K562 (cell line): ENCODE data around the gene KIAA0513. TPM values are rescaled to one million over a fixed set of nuclear protein-coding genes. Genes with fewer than 3 reads are reported as not detected.

Experiments
- ARID1B ChIP-seq: fragments of 450-650 bp; IDR thresholded peaks from 2 replicates; pipeline ENCODE4 v1.6.1; 2016; ENCODE audit warnings: antibody characterized with exemption, mild to moderate bottlenecking, inconsistent platforms
- ATF1 ChIP-seq, 2 experiments: fragments of 450-650 bp in 1 of 2; IDR thresholded peaks; 2 replicates each; pipeline ENCODE4 v1.6.1; 2016; ENCODE audit warnings: missing compliant biosample characterization in 1 of 2, missing genetic modification characterization in 1 of 2
- DNMT1 ChIP-seq: fragments of 450-650 bp; IDR thresholded peaks from 2 replicates; pipeline ENCODE4 v1.6.1; 2016; ENCODE audit warnings: antibody characterized with exemption, mild to moderate bottlenecking
- DPF2 ChIP-seq: fragments of 450-650 bp; IDR thresholded peaks from 2 replicates; pipeline ENCODE4 v1.6.1; 2016
- E2F3 ChIP-seq: fragments of 250-450 bp; sonication (Bioruptor Pico); IDR thresholded peaks from 2 replicates; pipeline ENCODE4 v1.4.0; 2020; ENCODE audit warnings: mild to moderate bottlenecking
- ELF4 ChIP-seq: fragments of 450-650 bp; formaldehyde crosslinking; IDR thresholded peaks from 2 replicates; pipeline ENCODE4 v1.4.0; 2022; ENCODE audit warnings: missing genetic modification characterization
- EWSR1 ChIP-seq: fragments of 450-650 bp; IDR thresholded peaks from 2 replicates; pipeline ENCODE4 v1.6.1; 2018; ENCODE audit warnings: borderline replicate concordance, mild to moderate bottlenecking, low read depth, moderate library complexity; ENCODE audit not compliant: partially characterized antibody
- HEY1 ChIP-seq: fragments of 250-450 bp; sonication (Bioruptor Pico); IDR thresholded peaks from 2 replicates; pipeline ENCODE4 v1.5.0; 2020; ENCODE audit warnings: mild to moderate bottlenecking, moderate library complexity, borderline replicate concordance
- KAT8 ChIP-seq: fragments of 450-650 bp; IDR thresholded peaks from 2 replicates; pipeline ENCODE4 v1.6.1; 2016; ENCODE audit warnings: low read depth, mild to moderate bottlenecking
- KLF16 ChIP-seq: IDR thresholded peaks from 2 replicates; pipeline ENCODE4 v1.6.1; 2016; ENCODE audit warnings: antibody characterized with exemption
- L3MBTL2 ChIP-seq: fragments of 450-650 bp; IDR thresholded peaks from 2 replicates; pipeline ENCODE4 v1.6.1; 2016; ENCODE audit warnings: mild to moderate bottlenecking, moderate library complexity
- LCOR ChIP-seq: sonication (generic); formaldehyde crosslinking; IDR thresholded peaks from 2 replicates; pipeline ENCODE4 v1.8.0; 2022; ENCODE audit warnings: mild to moderate bottlenecking, missing genetic modification reagents
- NEUROD1 ChIP-seq: fragments of 150-350 bp; IDR thresholded peaks from 2 replicates; pipeline ENCODE4 v1.6.1; 2014; ENCODE audit warnings: borderline replicate concordance, low read length, low read depth; ENCODE audit not compliant: partially characterized antibody
- PYGO2 ChIP-seq: fragments of 450-650 bp; IDR thresholded peaks from 2 replicates; pipeline ENCODE4 v1.6.1; 2016; ENCODE audit warnings: mild to moderate bottlenecking, missing genetic modification characterization, moderate library complexity, missing compliant biosample characterization
- SMAD4 ChIP-seq: fragments of 250-450 bp; sonication (Bioruptor Pico); conservative IDR thresholded peaks from 2 replicates; pipeline ENCODE4 v1.8.0; 2021; ENCODE audit warnings: inconsistent platforms, mild to moderate bottlenecking, moderate library complexity
- TAF9B ChIP-seq: fragments of 450-650 bp; IDR thresholded peaks from 2 replicates; pipeline ENCODE4 v1.6.1; 2018; ENCODE audit warnings: mild to moderate bottlenecking; ENCODE audit not compliant: partially characterized antibody
- TCF3 ChIP-seq: sonication (generic); formaldehyde crosslinking; IDR thresholded peaks from 2 replicates; pipeline ENCODE4 v1.4.0; 2020; ENCODE audit warnings: mild to moderate bottlenecking, missing genetic modification reagents
- ZFP36 ChIP-seq: fragments of 150-350 bp; IDR thresholded peaks from 2 replicates; pipeline ENCODE4 v1.6.1; 2018; ENCODE audit warnings: low read length, low read depth; ENCODE audit not compliant: partially characterized antibody
- ZNF3 ChIP-seq: fragments of 250-450 bp; sonication (Bioruptor Pico); IDR thresholded peaks from 2 replicates; pipeline ENCODE4 v1.5.0; 2021; ENCODE audit warnings: mild to moderate bottlenecking, moderate library complexity
- ZSCAN29 ChIP-seq: fragments of 450-650 bp; IDR thresholded peaks from 2 replicates; pipeline ENCODE4 v1.6.1; 2017
- polyA plus RNA-seq, 8 experiments: library from polyadenylated mRNA; depleted of rRNA in 4 of 8; stranded (reverse) in 5 of 8; unstranded in 3 of 8; fragments of >200 nt; fragmentation: Nextera tagmentation in 2 of 8; fragmentation: Illumina TruSeq in 1 of 8; extraction: Ambion mirVana in 2 of 8; extraction: Trizol in 1 of 8; gene quantifications; 2 replicates each; pipeline versions ENCODE4 v1.2.1 to v1.2.3, GENCODE V29; 2011 to 2014; ENCODE audit warnings: inconsistent platforms in 1 of 8, missing spikeins in 1 of 8
- total RNA-seq, 7 experiments: library from RNA; depleted of rRNA in 6 of 7; stranded (reverse); fragments of >200 nt in 6 of 7; fragmentation: Illumina TruSeq in 2 of 7; extraction: Trizol in 2 of 7; gene quantifications; 2 replicates each; pipeline versions ENCODE4 v1.2.1 to v1.2.3, GENCODE V29; 2011 to 2021; ENCODE audit warnings: low replicate concordance in 1 of 7
- TF ChIP-seq, protein P1 (sequence below): fragments of 450-650 bp; IDR thresholded peaks from 2 replicates; pipeline ENCODE4 v1.6.1; 2016; ENCODE audit warnings: missing biosample characterization, missing genetic modification characterization
- TF ChIP-seq, protein P2 (sequence below), 2 experiments: IDR thresholded peaks; 2 replicates each; pipeline ENCODE4 v1.6.1; 2011; ENCODE audit warnings: borderline replicate concordance in 1 of 2, control low read depth in 1 of 2, low read depth in 1 of 2, low read length in 1 of 2, mild to moderate bottlenecking in 1 of 2, mixed read lengths in 1 of 2, moderate library complexity in 1 of 2; ENCODE audit not compliant: insufficient read depth in 1 of 2, insufficient read length in 1 of 2, poor library complexity in 1 of 2, severe bottlenecking in 1 of 2; ENCODE audit errors: extremely low read depth in 1 of 2
- TF ChIP-seq, protein P3 (sequence below), 2 experiments: fragments of 150-350 bp in 1 of 2; IDR thresholded peaks; 2 replicates each; pipeline ENCODE4 v1.6.1; 2012 to 2016; ENCODE audit warnings: low read depth in 2 of 2, low read length in 2 of 2, mild to moderate bottlenecking in 1 of 2, moderate library complexity in 1 of 2
- TF ChIP-seq, protein P4 (sequence below): sonication (generic); formaldehyde crosslinking; IDR thresholded peaks from 2 replicates; pipeline ENCODE4 v1.9.0; 2022; ENCODE audit warnings: mild to moderate bottlenecking, missing genetic modification reagents

The KIAA0513 gene
- total and polyA plus RNA-seq, 9 of the 15 experiments (the other 6 are each of a cell fraction or from before 2014, with no cell fraction given): 0.18 to 13.7 (median 10.2) TPM

DNA sequence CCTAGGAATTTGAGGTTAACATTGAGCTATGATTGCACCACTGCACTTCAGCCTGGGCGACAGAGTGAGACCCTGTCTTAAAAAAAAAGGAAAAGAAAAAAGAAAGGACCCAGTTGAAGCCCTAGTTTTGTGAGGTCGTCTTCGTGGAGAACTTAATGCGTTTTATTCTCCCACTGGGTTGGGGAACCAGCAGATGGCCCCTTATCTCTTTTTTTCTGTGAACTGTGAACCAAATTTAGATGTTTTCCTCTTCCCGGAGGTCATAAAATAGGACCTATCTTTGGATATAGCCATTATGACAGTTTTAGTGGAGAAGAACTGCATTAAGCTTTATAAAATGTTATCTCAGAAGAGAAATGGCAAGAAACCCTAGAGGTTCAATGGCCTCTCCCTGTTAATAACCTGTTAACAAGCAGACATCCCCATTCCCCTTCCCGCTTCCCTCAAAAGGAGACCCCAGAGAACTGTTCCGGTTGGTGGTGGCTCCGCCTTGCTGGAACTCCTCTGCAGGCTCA, 23.5 kb downstream of the KIAA0513 start (continued):
- TF ChIP-seq, protein P1, sequence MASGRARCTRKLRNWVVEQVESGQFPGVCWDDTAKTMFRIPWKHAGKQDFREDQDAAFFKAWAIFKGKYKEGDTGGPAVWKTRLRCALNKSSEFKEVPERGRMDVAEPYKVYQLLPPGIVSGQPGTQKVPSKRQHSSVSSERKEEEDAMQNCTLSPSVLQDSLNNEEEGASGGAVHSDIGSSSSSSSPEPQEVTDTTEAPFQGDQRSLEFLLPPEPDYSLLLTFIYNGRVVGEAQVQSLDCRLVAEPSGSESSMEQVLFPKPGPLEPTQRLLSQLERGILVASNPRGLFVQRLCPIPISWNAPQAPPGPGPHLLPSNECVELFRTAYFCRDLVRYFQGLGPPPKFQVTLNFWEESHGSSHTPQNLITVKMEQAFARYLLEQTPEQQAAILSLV: no peak
- TF ChIP-seq ZNF3 (CRISPR knock-in tag) (peak; percentile 31; the same call in 1 of the 2 replicates), LCOR (CRISPR knock-in tag) (peak; percentile 73; the same call in 1 of the 2 replicates), EWSR1 (no peak), KLF16 (0 out of 2 replicates have a peak, but pooled peaks have one; percentile 20), TCF3 (peak; percentile 68), ZFP36 (no peak), L3MBTL2 (peak; percentile 81), HEY1 (CRISPR knock-in tag) (peak; percentile 67; the same call in 1 of the 2 replicates), NEUROD1 (peak; percentile 8), DNMT1 (peak; percentile 91; the same call in 1 of the 2 replicates), SMAD4 (CRISPR knock-in tag) (peak; percentile 62), ARID1B (peak; percentile 66), E2F3 (CRISPR knock-in tag) (no peak), ATF1 (CRISPR knock-in tag; IDR thresholded peaks at IDR 0.05) (no peak), ATF1 (tag; IDR thresholded peaks at IDR 0.05) (peak; percentile 8; the same call in 1 of the 2 replicates), ZSCAN29 (peak; percentile 72; the same call in 1 of the 2 replicates), ELF4 (CRISPR knock-in tag) (no peak), TAF9B (no peak), KAT8 (no peak), PYGO2 (0 out of 2 replicates have a peak, but pooled peaks have one; percentile 22), DPF2 (0 out of 2 replicates have a peak, but pooled peaks have one; percentile 1)
- TF ChIP-seq, protein P2, sequence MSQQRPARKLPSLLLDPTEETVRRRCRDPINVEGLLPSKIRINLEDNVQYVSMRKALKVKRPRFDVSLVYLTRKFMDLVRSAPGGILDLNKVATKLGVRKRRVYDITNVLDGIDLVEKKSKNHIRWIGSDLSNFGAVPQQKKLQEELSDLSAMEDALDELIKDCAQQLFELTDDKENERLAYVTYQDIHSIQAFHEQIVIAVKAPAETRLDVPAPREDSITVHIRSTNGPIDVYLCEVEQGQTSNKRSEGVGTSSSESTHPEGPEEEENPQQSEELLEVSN (IDR thresholded peaks at IDR 0.05; ENCODE audit: borderline replicate concordance in 1 of 2, extremely low read depth in 1 of 2, insufficient read depth in 1 of 2, insufficient read length in 1 of 2, low read depth in 1 of 2, low read length in 1 of 2, poor library complexity in 1 of 2, severe bottlenecking in 1 of 2): peak in 1 of 2 experiments; percentile 26
- TF ChIP-seq, protein P3, sequence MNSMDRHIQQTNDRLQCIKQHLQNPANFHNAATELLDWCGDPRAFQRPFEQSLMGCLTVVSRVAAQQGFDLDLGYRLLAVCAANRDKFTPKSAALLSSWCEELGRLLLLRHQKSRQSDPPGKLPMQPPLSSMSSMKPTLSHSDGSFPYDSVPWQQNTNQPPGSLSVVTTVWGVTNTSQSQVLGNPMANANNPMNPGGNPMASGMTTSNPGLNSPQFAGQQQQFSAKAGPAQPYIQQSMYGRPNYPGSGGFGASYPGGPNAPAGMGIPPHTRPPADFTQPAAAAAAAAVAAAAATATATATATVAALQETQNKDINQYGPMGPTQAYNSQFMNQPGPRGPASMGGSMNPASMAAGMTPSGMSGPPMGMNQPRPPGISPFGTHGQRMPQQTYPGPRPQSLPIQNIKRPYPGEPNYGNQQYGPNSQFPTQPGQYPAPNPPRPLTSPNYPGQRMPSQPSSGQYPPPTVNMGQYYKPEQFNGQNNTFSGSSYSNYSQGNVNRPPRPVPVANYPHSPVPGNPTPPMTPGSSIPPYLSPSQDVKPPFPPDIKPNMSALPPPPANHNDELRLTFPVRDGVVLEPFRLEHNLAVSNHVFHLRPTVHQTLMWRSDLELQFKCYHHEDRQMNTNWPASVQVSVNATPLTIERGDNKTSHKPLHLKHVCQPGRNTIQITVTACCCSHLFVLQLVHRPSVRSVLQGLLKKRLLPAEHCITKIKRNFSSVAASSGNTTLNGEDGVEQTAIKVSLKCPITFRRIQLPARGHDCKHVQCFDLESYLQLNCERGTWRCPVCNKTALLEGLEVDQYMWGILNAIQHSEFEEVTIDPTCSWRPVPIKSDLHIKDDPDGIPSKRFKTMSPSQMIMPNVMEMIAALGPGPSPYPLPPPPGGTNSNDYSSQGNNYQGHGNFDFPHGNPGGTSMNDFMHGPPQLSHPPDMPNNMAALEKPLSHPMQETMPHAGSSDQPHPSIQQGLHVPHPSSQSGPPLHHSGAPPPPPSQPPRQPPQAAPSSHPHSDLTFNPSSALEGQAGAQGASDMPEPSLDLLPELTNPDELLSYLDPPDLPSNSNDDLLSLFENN (IDR thresholded peaks at IDR 0.05; ENCODE audit: low read depth in 2 of 2, low read length in 2 of 2): no peak; a peak in 1 of 4 replicates
- TF ChIP-seq, protein P4, sequence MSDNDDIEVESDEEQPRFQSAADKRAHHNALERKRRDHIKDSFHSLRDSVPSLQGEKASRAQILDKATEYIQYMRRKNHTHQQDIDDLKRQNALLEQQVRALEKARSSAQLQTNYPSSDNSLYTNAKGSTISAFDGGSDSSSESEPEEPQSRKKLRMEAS (CRISPR knock-in tag): no peak; the same call in 1 of the 2 replicates
